ENCODE data around the gene KCNF1. TPM values are rescaled to one million over a fixed set of nuclear protein-coding genes. Genes with fewer than 3 reads are reported as not detected.

Gene KCNF1
- total and polyA plus RNA-seq, 2 of the 8 experiments (the other 6 are each of a cell fraction or from before 2014, with no cell fraction given) = 0.48 to 1.5 TPM

- TF ChIP-seq POLR2A (IDR thresholded peaks at IDR 0.05; ENCODE audit: control extremely low read depth in 1 of 2, low read depth in 2 of 2, low read length in 2 of 2) (no peak), CBX8 (IDR thresholded peaks at IDR 0.05; ENCODE audit: borderline replicate concordance, low read depth, low read length) (no peak), SIN3A (conservative IDR thresholded peaks at IDR 0.05 in 1 of 2, IDR thresholded peaks at IDR 0.05 in 1 of 2; ENCODE audit: low read depth in 1 of 2, low read length in 2 of 2) (no peak)
These were observed 9.8 kb downstream of the KCNF1 start (continued) for GRCh38 chr2:10921525-10921924.
